GM12873 (cell line): ENCODE measurements around the gene UCN.

ENCODE experiments used
- CTCF ChIP-seq: IDR thresholded peaks from 2 replicates; pipeline ENCODE4 v1.5.1; 2012; ENCODE audit warnings: low read depth, mild to moderate bottlenecking, moderate library complexity, low read length, control low read depth; ENCODE audit not compliant: insufficient read depth; ENCODE audit errors: missing control alignments

Gene UCN

DNA sequence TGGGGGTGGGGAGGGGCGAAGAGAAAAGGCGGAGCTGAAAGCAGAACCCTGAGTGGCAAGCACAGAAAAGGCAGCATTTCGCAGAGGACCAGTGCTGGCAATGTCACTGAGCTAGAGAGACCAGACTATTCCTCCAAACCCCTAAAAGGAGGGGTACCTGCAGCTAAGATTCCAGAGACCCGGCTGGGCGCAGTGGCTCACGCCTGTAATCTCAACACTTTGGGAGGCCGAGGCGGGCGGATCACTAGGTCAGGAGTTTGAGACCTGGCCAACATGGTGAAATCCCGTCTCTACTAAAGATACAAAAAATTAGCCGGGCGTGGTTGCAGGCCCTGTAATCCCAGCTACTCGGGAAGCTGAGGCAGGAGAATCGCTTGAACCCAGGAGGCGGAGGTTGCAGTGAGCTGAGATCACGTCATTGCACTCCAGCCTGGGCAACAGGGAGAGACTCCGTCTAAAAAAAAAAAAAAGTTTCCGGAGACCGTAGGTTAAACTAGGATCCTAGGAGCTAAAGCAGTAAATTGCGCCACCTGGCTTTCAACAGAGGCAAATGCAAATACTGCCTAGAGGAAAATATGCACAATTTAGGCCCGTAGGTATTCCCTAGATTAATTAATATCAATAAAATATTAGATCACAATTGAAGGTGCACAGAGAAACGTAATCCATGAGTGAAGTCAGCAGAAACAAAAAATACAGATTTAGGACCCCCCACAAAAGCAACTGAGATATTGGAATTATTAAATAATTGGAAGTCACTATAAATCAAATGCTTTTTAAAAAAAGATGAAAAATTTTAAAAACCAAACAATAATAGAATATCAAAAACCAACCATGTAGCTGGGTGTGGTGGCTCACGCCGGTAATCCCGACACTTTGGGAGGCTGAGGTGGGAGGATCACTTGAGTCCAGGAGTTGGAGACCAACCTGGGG is 4.9 kb downstream of the UCN start:
- TF ChIP-seq CTCF, result peak; percentile 77

DNA sequence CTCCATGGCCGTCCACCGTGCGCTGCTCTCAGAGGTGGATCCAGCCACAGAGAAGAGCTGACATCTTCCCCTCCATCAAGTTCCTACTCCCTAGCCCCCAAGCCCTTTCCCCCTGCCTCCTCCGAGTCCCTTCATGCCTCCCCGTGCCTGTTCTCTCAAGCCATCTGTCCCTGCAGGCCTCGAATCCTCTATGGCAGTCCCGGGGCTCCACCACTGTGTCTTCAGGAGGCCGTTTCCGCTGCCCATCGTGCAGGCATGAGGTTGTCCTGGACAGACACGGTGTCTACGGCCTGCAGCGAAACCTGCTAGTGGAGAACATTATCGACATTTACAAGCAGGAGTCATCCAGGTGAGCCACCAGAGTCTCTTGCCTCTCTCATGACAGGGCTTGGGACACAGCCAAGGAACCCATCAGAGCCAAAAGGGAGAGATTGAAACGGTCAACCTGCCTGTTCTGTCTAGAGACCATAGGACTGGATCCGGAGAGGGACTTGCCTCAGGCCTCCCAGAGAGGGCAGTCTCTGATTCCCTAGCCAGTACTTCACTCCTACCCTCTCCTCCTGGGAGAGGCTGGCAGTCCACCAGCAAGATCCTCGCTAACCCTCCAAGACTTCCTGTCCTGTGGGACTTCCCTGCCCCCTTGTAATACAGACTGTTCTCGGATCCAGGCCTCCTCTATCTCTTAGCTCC is 9.7 kb downstream of the UCN start:
- no peak for TF ChIP-seq CTCF

DNA sequence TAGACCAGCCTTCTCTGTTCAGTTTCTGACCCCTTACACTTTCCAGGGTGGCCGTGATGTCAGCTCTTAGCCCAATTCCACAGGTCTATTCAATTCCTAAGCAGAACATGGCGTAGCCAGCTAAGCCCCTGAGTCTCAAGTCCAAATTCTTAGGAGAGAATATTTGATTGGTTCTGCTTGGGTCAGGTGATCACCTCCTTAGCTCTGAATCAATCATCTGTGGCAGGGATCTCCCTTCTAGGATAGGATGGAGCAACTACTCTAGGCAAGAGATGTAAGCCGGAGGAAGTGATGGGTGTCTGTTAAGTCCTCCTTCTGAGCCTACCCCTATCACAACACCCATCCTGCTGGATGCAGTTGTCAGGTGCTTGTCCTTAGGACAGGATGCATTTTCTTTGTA is 11.1 kb downstream of the UCN start:
- no peak for TF ChIP-seq CTCF

DNA sequence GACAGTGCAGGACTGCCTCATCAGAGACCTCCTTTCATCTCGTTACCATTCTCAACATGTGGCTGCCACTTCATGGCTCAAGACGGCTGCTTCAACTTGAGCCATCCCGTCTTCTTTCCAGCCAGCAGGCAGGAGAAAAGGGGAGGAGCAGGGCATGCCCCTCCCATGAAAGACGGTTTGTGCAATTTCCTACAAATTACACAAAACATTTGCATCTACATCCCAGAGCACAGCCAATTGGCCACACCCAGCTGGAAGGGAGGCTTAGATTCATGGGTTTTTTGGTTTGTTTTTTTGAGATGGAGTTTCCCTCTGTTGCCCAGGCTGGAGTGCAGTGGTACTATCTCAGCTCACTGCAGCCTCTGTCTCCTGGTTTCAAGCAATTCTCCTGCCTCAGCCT is 11.8 kb downstream of the UCN start:
- no peak for TF ChIP-seq CTCF

DNA sequence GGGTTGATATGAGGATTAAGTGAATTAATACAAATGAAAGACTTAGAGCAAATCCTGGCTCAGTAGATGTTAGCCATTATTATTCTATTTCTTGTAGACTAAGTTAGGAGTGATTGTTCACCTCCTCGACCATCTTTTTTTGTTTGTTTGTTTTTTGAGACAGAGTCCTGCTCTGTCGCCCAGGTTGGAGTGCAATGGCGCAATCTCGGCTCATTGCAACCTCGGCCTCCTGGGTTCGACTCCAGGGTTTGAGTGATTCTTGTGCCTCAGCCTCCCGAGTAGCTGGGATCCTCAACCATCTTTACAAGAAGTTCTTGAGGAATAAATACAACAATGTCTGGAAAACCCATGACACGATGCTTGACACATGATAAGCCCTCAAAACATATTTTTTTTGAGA is 13.3 kb downstream of the UCN start:
- TF ChIP-seq CTCF, result no peak

GRCh38 chr2:27291865-27292264 is 16.4 kb downstream of the UCN start:
- peak; percentile 27 for TF ChIP-seq CTCF

GRCh38 chr2:27290549-27290948 is 17.7 kb downstream of the UCN start:
- no peak for TF ChIP-seq CTCF
